Measurements from ENCODE around the gene TMPRSS3.

GRCh38 chr21:42401820-42402251, 6.0 kb upstream of the TMPRSS3 start:
- TF ChIP-seq CTCF (IDR thresholded peaks at IDR 0.05; ENCODE audit: insufficient read depth, low read length, poor library complexity, severe bottlenecking) (no peak), EZH2phosphoT487 (conservative IDR thresholded peaks at IDR 0.05; ENCODE audit: low read length) (no peak)

Measured in SU-DHL-6 (cell line).